HG02763 (cell line): ENCODE results near the gene NR3C1.

Experiments
- ATAC-seq: cut with Tn5 transposase; IDR thresholded peaks from one replicate; pipeline ENCODE4 v1.9.1; 2021; ENCODE audit warnings: mild to moderate bottlenecking, moderate library complexity; ENCODE audit not compliant: unreplicated experiment

NR3C1 gene

DNA sequence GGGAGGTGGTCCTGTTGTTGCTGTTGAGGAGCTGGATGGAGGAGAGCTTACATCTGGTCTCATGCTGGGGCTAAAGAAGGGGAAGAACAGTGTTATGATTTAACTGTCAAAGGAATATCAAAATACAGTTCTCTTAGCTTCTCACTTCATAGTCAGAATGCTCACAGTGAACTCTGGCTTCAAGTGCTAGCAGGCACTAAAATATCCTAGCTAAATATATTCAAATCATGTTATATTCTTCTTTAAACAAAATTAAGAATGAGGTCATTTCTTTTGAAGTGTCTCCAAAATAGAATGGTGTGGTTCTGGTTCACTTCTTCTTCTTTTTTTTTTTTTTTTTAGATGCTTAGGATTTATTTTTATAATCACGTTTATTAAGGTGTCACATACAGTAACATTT, 89.4 kb downstream of the NR3C1 start:
- no peak for ATAC-seq

GRCh38 chr5:143313298-143313852, 90.1 kb downstream of the NR3C1 start:
- no peak for ATAC-seq

DNA sequence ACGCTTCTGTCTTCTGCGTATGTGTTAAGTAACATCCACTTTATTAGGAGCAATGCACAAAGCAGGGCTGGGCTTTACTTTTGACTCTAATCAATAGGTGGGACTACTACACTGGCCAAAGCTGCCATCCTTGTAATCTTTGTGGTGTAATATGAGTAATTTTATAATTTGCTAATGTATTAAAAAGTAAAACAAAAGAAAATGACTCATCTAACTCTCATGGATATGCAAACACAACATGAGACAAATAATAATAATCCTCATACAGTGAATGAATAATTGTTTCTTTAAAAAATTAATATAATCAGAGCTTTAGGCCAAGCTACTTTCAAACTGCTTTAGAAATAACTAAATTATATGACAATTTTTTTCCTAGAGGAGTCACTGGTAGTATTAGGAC, 90.7 kb downstream of the NR3C1 start:
- no peak for ATAC-seq

DNA sequence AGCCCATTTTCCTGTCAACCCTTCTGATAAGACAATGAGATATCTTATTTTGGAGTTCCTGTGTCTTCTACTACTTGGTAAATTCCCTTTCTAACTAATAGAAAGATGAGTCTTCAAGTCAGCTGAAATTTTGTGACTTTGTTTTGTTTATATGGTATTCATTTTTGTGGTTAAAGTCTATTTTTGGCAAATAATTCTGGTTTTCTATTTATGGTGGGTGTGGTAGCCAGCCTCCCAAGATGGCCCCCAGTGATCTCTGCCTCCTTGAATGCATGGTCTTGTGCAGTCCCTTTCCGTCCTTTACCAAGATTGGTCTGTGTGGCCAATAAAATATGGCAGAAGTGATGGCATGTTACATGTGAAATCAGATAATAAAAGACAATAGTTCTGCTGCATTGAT, 91.5 kb downstream of the NR3C1 start:
- ATAC-seq = no peak

- ATAC-seq = no peak
Observed at GRCh38 chr5:143311428-143311827, 92.1 kb downstream of the NR3C1 start.

DNA sequence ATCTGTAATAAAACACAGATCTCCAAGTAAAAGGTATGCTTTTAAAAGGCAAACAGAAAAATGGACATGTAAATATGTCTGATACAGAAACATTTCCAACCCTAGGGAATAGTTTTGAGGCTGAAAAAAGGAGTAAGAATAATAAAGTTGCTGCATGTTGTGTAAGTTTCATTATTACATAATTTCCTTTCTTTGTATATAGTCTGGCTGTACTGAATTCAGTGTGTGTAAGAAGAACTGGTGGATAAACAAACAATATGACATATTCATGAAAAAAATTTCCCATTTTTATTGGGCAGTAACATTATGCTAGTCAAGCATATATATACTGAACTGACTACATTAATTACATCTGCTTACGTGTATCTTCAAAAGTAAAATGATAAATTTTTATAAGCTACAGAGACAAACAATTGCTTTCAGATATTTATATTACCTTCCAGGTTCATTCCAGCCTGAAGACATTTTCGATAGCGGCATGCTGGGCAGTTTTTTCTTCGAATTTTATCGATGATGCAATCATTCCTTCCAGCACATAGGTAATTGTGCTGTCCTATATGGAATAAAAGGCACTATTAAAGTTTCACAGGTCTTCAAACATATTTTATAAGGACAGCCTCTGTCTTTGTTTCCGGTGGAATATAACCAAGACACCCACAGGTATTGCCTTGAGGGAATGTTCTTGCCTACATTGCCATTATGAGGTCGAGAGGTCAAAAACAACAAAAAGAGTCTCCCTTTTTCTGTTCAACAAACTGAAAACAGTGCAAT, 93.6 kb downstream of the NR3C1 start:
- ATAC-seq = no peak

DNA sequence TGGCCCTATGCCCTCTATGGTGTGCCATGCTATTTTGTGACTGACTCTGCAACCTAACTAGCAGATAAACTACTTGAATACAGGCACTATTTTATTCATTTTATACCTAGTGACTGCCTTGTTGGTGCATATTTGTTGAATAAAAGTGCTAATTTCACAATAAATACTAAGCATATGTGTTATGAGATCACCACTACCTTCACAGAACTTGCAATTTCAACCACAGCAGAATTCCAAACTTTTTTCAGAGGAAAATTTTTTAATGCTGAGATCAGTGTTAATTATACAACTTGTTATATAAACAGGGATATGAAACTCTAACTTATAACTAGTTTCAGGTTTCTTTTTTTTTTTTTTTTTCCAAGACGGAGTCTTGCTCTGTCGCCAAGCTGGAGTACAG, 94.8 kb downstream of the NR3C1 start:
- no peak for ATAC-seq

GRCh38 chr5:143306040-143306439, 97.4 kb downstream of the NR3C1 start:
- ATAC-seq = no peak

DNA sequence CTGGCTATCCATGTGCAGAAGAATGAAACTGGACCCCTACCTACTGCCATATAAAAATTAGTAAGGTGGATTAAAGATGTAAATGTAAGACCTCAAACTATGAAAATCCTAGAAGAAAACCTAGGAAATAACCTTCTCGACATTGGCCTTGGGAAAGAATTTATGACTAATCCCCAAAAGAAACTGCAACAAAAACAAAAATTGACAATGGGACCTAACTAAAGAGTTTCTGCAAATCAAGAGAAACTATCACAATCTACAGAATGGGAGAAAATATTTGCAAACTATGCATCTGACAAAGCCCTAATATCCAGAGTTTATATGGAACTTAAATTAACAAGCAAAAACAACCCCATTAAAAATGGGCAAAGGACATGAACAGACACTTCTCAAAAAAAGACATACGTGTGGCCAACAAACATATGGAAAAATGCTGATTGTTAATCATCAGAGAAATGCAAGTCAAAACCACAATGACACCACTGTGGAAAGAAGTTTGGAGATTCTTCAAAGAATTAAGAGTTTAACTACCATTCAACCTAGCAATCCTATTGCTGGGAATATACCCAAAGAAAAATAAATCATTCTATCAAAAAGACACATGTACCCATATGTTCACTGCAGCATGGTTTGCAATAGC, 98.5 kb downstream of the NR3C1 start:
- ATAC-seq = no peak

DNA sequence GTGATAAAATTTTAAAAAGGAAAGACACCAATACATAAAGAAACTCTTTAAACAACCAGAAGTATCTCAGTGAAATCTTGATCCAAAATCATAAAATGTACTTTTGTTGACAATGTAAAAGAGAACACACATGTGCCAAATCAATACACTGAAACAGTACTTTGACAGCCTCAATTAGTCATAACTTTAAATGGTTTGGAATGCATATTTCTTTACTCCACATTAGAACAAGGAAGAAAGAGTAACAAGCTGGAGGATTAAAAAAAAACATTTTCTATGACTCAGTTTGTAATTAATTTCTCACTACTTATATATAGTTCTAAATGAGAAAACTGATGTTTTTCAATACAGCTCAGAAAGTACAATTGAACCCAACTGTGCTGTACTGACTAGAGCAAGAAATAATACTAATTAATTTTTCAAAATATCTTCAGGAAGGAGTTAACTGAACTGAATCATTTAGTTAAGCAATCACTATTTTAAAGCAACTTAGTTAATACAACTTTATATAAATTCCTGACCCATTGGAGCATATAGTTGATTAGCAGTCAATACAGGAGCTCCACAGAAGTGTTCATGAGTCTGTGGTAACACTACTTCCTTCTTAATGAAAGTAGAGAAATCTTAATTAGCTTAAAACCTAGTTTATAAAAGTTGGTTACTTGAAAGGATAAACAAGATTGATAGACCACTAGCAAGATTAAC, 101.0 kb downstream of the NR3C1 start:
- no peak for ATAC-seq

DNA sequence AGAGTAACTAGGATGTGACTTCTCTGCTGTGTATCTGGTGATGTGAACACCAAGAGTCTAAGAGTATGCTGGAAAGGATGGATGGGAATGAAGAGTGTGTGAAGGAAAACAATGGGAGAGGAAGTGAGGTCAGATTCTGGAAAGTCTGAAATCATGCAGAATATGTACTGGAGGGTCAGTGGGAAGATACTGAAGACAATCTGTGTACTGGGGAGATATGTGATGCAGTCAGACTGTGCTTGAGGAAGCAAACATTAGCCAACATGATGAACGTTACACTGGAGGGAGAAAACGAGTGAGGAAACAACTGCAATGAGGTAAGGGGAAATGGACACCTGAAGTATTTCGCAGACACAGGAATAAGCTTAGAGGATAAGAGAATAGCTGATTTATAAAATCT, 105.7 kb downstream of the NR3C1 start:
- ATAC-seq = no peak

DNA sequence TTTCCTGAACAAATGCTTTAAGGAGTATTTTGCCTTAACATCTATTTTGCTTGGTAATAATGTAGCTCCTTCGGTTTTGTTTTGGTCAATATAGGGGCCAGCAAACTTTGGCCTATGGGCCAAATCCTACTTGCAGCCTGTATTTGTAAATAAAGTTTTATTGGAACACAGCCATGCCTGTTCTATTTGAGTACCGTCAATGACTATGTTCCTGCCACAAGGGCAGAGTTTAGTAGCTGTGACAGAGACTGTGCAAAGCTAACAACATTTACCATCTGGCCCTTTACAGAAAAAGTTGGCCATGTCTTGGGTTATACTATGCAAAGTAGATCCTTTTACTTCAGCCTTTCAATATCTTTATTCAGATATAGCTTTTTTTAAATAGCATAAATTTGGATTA, 113.4 kb downstream of the NR3C1 start:
- no peak for ATAC-seq

DNA sequence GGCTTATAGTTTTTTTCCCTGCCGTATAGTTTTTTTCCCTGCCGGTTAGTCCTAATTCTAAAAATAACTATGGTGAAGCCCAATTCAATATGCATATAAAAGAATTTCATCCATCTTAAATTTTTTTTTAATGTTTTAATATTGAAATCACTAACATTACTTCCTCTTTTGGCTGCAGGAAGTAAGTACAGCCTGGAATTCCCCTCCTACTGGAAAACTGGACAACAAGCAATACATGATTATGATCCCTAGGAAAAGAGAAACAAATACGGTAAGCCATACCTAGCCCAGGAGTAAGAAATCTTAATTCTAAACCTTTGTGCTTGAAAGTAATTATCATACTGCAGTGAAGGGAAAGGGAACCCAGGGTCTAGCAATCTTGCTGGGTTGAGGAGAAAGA, 119.0 kb downstream of the NR3C1 start:
- no peak for ATAC-seq

- ATAC-seq = no peak
Observed at GRCh38 chr5:143284002-143284401, 119.5 kb downstream of the NR3C1 start.

GRCh38 chr5:143281226-143281625, 122.3 kb downstream of the NR3C1 start:
- ATAC-seq = no peak

DNA sequence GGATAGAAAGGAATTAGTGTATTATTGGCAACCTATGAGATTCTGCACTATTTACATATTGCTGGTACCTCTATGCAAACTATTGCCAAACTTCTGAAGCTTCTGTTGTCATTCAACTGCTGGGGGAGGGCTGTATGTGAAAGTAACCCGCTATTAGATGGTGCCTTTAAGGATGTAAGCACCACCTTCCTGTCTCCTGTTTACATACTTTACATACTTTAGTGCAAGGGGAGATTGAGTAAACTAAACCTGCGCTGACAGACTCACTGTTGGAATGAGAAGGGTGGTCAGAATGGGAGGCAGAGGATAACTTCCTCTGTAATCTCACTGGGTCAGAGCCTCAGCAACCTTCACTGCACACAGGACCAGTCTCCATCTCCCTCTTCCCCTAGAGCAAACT, 123.8 kb downstream of the NR3C1 start:
- ATAC-seq = no peak

DNA sequence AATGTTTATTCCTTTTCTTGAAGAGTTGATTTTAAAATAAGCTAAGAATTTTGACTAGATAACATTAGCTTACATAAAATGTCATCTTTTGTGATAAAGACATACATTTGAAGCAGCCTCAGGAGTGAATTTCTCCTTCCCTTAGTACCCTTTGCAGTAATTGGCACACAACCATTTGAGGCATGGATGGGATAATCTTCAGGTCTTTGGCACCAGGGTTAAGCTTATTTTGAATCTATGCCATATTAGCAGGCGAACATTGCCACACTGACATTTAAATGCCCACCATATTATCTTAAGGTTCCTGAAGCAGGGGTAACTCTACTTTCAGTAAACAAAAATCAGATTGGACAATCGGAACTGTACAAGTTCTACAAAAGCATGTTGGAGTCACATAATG, 126.0 kb downstream of the NR3C1 start:
- no peak for ATAC-seq

- no peak for ATAC-seq
Observed at GRCh38 chr5:143275512-143276363, 127.7 kb downstream of the NR3C1 start.

DNA sequence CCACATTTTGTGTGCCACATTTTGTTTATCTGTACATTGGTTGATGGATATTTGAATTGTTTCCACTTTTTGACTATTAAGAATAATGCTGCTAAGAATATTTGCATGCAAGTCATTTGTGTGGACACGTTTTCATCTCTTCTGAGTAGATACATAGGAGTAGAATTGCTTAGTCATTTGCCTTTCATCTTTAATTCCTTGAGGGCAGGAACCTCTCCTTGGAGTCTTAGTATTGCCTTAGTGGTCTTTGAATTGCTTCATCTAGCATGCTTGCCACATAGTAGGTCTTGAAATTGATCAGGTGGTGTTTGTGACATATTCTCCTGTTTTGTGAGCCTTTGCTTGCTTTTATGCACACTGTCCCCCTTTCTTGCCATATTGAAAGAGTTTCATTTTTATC, 128.5 kb downstream of the NR3C1 start:
- ATAC-seq = no peak

DNA sequence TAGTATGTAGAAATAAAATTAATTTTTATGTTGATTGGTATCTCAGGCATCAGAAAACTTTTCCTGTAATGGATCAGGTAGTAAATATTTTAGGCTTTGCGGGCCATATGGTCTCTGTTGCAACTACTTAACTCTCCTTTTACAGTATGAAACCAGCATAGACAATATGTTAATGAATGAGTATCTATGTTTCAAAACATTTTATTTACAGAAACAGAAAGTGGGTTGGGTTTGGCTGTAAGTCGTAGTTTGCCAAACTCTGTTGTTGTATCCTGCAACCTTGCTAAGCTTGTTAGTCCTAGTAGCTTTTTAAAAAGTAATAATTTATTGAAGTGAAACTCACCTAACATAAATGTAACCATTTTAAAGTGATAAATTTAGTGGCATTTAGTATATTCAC, 132.1 kb downstream of the NR3C1 start:
- no peak for ATAC-seq

DNA sequence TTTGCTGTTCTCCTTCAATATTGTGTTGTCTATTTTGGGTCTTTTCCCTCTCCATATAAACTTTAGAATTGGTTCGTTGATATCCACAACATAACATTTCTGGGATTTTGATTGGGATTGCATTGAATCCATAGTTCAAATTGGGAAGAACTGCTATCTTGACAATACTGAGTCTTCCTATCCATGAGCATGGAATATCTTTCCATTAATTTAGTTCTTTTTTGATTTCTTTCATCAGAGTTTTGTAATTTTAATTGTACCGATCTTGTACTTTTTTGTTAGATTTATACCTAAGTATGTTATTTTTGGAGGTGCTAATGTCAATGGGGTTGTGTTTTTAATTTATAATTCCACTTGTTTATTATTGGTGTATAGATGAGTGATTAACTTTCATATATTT, 135.1 kb downstream of the NR3C1 start:
- ATAC-seq = no peak
